ENCODE data around the gene AGBL1. TPM values are rescaled to one million over a fixed set of nuclear protein-coding genes. Genes with fewer than 3 reads are reported as not detected.
"Not testable (repeated sequence)": the region's sequence is repeated elsewhere in the genome, so short reads cannot be mapped to it uniquely, and the experiment has no call there.

Gene AGBL1
- total RNA-seq, 1 donor from 2014 or later: 1.2 TPM

- peak in 1 of 2 donors; percentile 2 for DNase-seq (ENCODE audit: low spot score in 2 of 2)
- FAIRE-seq: no peak
These were observed 402.0 kb downstream of the AGBL1 start for GRCh38 chr15:86481720-86482119.

GRCh38 chr15:86483936-86484335, 404.3 kb downstream of the AGBL1 start:
- FAIRE-seq: no peak

DNA sequence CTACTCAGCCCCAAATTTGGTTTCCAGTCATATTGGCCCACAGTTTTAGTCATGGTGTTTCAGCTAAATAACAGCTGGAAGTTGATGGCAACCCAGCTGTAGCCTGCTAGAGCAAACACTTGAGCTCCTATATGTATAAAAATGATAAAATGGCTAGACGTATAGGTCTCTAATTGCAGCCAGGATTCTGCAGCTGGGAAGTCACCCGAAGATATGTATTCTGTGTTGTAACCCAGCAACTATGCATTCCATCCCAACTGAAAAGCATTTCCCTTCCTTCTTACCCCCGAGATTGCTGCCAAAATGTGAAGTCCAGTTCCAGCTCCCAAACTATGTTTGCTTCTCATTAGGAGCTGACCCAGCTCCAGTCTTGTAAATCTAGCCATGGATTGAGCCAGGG, 408.4 kb downstream of the AGBL1 start:
- FAIRE-seq: no peak

More at GRCh38 chr15:86483936-86484335, 404.3 kb downstream of the AGBL1 start:
- no peak for DNase-seq (ENCODE audit: low spot score in 2 of 2)

GRCh38 chr15:86489981-86490380, 410.3 kb downstream of the AGBL1 start:
- no peak for DNase-seq (ENCODE audit: low spot score in 2 of 2)
- no peak for FAIRE-seq

More for the DNA sequence above, 408.4 kb downstream of the AGBL1 start:
- no peak for DNase-seq (ENCODE audit: low spot score in 2 of 2)

DNA sequence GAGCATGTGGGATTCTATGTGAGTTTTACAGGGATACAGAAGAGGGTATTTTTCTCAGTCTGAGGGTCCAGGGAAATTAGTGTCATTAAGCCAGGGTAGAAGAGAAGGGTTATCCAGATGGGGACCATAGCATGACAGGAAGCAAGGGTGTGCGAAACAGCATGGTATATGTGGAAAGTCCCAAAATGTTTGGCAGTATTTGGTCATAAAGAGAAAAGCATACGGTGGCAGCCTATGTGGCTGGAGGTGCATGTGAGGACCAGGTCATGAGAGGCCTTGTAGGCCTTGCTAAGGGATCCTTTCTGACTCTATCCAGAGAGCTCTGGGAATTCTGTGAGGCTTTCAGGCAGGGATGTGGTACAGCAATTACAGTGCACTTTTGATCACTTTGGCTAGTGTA, 411.4 kb downstream of the AGBL1 start:
- FAIRE-seq: no peak
- DNase-seq (ENCODE audit: low spot score in 2 of 2): no peak

GRCh38 chr15:86493884-86494283, 414.2 kb downstream of the AGBL1 start:
- DNase-seq (ENCODE audit: low spot score in 2 of 2) (no peak), FAIRE-seq (no peak)

GRCh38 chr15:86494475-86494874, 414.8 kb downstream of the AGBL1 start:
- DNase-seq (ENCODE audit: low spot score in 2 of 2): no peak
- no peak for FAIRE-seq

DNA sequence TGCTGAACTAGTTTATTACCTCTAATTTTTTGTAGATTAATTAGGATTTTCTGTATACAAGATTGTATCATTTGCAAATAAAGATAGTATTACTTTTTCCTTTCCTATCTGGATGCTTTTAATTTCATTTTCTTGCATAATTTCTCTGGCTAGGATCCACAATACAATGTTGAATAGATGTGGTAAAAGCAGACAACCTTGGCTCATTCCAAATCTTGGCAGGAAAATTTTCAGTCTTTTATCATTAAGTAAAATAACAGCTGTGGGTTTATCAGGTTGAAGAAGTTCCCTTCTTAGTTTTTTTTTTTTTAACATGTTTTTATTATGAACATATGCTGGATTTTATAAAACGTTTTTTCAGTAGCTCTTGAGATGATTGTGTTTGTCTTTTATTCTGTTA, 422.6 kb downstream of the AGBL1 start:
- DNase-seq (ENCODE audit: low spot score in 2 of 2) (no peak), FAIRE-seq (no peak)

GRCh38 chr15:86505951-86506350, 426.3 kb downstream of the AGBL1 start:
- FAIRE-seq (no peak), DNase-seq (ENCODE audit: low spot score in 2 of 2) (no peak)

- FAIRE-seq: no peak
These were observed 426.7 kb downstream of the AGBL1 start for GRCh38 chr15:86506401-86506800.

GRCh38 chr15:86515625-86516024, 436.0 kb downstream of the AGBL1 start:
- FAIRE-seq (no peak), DNase-seq (ENCODE audit: low spot score in 2 of 2) (no peak)

More at GRCh38 chr15:86506401-86506800, 426.7 kb downstream of the AGBL1 start:
- no peak for DNase-seq (ENCODE audit: low spot score in 2 of 2)

DNA sequence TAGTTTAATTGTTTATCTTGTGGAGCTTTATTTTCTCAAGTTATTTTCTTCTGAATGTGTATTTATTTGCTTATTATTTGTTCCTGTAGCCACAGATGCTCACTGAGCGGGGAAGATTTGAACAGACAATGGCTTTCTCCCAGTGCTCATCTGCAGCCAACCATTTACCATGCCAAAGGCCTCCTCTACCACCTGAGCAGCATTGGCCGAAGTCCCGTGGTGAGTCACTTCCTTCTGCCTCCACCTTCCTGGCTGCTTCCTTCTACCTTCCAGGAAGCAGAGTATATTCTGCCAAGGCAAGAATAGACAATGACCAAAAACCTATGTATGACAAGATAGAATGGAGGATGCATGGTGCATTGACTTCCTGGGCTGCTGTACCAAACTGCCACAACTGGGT, 443.1 kb downstream of the AGBL1 start:
- FAIRE-seq: no peak
- no peak for DNase-seq (ENCODE audit: low spot score in 2 of 2)

GRCh38 chr15:86526938-86527690, 447.4 kb downstream of the AGBL1 start:
- FAIRE-seq (no peak), DNase-seq (ENCODE audit: low spot score in 2 of 2) (no peak)

- DNase-seq (ENCODE audit: low spot score in 2 of 2); FAIRE-seq: not testable (repeated sequence)
These were observed 448.4 kb downstream of the AGBL1 start for GRCh38 chr15:86528094-86528493.

GRCh38 chr15:86538141-86538540, 458.5 kb downstream of the AGBL1 start:
- FAIRE-seq (no peak), DNase-seq (ENCODE audit: low spot score in 2 of 2) (no peak)

GRCh38 chr15:86540840-86541467, 461.3 kb downstream of the AGBL1 start:
- no peak for FAIRE-seq
- DNase-seq (ENCODE audit: low spot score in 2 of 2): no peak

GRCh38 chr15:86541540-86541939, 461.9 kb downstream of the AGBL1 start:
- DNase-seq (ENCODE audit: low spot score in 2 of 2) (no peak), FAIRE-seq (no peak)

DNA sequence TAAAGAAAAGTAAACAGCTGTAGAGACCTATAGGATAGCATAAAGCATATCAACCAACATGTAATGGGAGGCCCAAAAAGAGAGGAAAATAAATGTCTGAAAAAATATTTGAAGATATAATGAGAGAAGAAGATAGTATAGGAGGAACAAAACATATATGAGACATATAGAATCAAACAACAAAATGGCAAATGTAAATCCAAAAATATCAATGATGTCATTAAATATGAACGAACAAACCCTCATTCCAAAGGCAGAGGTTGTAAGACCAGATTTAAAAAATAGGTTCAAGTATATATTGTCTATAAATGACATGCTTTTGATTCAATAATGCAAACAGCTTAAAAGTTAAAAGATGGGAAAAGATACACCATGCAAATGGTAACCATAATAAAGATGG, 470.4 kb downstream of the AGBL1 start:
- FAIRE-seq (no peak), DNase-seq (ENCODE audit: low spot score in 2 of 2) (no peak)

DNA sequence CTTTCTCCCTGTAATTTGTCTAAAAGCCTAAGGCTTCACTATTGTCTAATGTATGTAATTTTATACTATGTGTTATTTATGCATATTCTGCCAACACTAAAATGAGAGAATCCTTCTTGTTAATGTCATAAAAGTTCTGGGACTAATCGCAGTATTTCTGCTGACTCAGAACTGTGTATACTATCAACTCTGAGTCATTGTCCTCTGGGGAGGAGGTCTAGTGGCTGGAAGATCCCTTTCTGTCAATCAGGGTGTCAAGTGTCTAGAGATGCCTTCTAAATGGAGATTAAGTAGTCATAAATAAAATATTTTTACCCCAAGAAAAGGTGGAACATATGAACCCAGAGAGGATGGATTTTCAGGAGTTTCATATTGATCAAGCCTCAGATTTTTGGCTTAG, 473.4 kb downstream of the AGBL1 start:
- FAIRE-seq: no peak
- no peak for DNase-seq (ENCODE audit: low spot score in 2 of 2)

DNA sequence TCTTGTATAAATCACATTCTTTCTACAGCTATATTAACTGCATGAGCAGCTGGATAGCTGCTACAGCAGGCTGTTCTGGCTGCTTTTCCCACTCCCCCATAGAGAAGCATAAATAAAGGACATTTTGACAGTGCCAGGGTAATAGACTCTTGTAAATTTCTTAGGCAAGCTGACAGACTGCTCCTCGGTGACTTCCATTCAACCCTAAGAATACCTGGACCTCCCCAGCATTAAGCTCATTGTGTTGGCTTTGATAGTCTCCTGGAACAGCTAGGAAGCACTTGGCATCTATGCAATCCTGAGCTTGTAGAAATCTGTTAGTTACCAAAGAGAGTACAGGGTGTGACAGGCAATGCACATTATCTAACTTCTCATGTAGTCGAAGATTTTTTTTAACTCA, 475.4 kb downstream of the AGBL1 start:
- no peak for FAIRE-seq
- DNase-seq (ENCODE audit: low spot score in 2 of 2): no peak

DNA sequence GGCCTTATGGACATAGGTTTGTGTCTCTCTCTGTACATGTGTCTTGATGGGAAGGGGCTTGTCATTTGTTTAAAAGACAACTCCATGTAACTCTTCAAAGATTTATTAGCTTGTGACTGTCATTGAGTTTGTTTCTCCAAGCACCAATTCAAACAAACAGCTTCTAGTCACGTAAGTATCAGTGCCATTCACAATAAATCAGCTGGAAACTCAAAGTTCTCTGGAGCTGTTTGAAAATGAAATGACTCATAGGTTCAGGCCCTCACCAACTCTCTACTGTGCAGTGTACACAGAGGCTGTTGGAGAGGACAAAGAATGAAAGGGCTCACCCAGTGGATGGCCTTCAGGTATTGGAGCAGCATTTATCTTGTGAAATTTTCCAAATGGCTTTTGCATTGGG, 476.3 kb downstream of the AGBL1 start:
- FAIRE-seq: no peak
- DNase-seq (ENCODE audit: low spot score in 2 of 2): no peak

- FAIRE-seq: no peak
- no peak for DNase-seq (ENCODE audit: low spot score in 2 of 2)
These were observed 476.8 kb downstream of the AGBL1 start for GRCh38 chr15:86556396-86557017.

All from frontal cortex (tissue), 4 donors.